H1 (cell line): Measurements from ENCODE around the gene SLC43A3. TPM values are rescaled to one million over a fixed set of nuclear protein-coding genes. Genes with fewer than 3 reads are reported as not detected.

ENCODE experiments used
- CTCF ChIA-PET: fragments of 300-600 bp; sonication (Branson Sonifier 250); formaldehyde crosslinking; loops from one replicate; lab custom pipeline; 2021; ENCODE audit not compliant: partially characterized antibody; lab: Charles Lee
- POLR2A ChIA-PET: fragments of 300-600 bp; sonication (Branson Sonifier 250); formaldehyde crosslinking; loops from one replicate; lab custom pipeline; 2021; ENCODE audit warnings: inconsistent platforms; ENCODE audit not compliant: partially characterized antibody; lab: Charles Lee
- DNase-seq, 2 experiments: peaks; one replicate each; pipeline versions ENCODE4 v3.0.0 to v3.0.0-alpha.2; 2010 to 2022; ENCODE audit warnings: low spot score in 2 of 2, low read depth in 1 of 2, mixed read lengths in 1 of 2
- FAIRE-seq: peaks from 2 replicates; lab custom pipeline; 2011; peaks lifted over from hg19 to GRCh38; lab: Jason Lieb, UNC
- H2AFZ ChIP-seq: 2 replicates; pipeline ENCODE4 v1.8.1; 2012; ENCODE audit warnings: low read length, inconsistent platforms
- H2AK5ac ChIP-seq: 2 replicates; pipeline ENCODE4 v1.6.1; 2013; ENCODE audit warnings: low read depth, low read length
- H2BK120ac ChIP-seq: replicated peaks from 2 replicates; pipeline ENCODE3; 2013; ENCODE audit warnings: low read depth, low read length, inconsistent platforms
- H2BK12ac ChIP-seq: 2 replicates; pipeline ENCODE4 v1.6.1; 2013; ENCODE audit warnings: low read depth, low read length
- H2BK15ac ChIP-seq: 2 replicates; pipeline ENCODE4 v1.6.1; 2013; ENCODE audit warnings: low read length
- H2BK20ac ChIP-seq: 2 replicates; pipeline ENCODE4 v1.6.1; 2013; ENCODE audit warnings: low read length
- H2BK5ac ChIP-seq: 2 replicates; pipeline ENCODE4 v1.6.1; 2013; ENCODE audit warnings: low read depth, low read length
- H3K14ac ChIP-seq: 2 replicates; pipeline ENCODE4 v1.6.1; 2013; ENCODE audit warnings: inconsistent platforms; ENCODE audit not compliant: insufficient read length
- H3K18ac ChIP-seq: 2 replicates; pipeline ENCODE4 v1.6.1; 2013; ENCODE audit warnings: low read length; ENCODE audit errors: extremely low read depth
- H3K23ac ChIP-seq: 2 replicates; pipeline ENCODE4 v1.6.1; 2013; ENCODE audit warnings: inconsistent platforms; ENCODE audit not compliant: insufficient read length
- H3K23me2 ChIP-seq: 2 replicates; pipeline ENCODE4 v1.6.1; 2013; ENCODE audit warnings: low read depth, low read length
- H3K27ac ChIP-seq: 2 replicates; pipeline ENCODE4 v1.6.1; 2011; ENCODE audit warnings: low read depth, low read length, inconsistent platforms
- H3K27me3 ChIP-seq, 4 experiments: replicated peaks in 1 of 4; 1 replicate in 1 of 4; 2 replicates in 3 of 4; pipeline versions ENCODE4 v1.6.1 to v1.8.1; 2011 to 2013; ENCODE audit warnings: low read length in 3 of 4, mild to moderate bottlenecking in 3 of 4, inconsistent platforms in 2 of 4, mixed read lengths in 2 of 4, moderate library complexity in 1 of 4; ENCODE audit not compliant: control insufficient read depth in 3 of 4, insufficient read depth in 3 of 4; ENCODE audit errors: extremely low read depth in 1 of 4
- H3K36me3 ChIP-seq, 4 experiments: 2 replicates each; pipeline versions ENCODE4 v1.6.1 to v1.8.1; 2011 to 2013; ENCODE audit warnings: mild to moderate bottlenecking in 4 of 4, low read length in 3 of 4, moderate library complexity in 2 of 4, control low read depth in 1 of 4, inconsistent platforms in 1 of 4; ENCODE audit not compliant: insufficient read depth in 4 of 4, control insufficient read depth in 2 of 4
- H3K4ac ChIP-seq: replicated peaks from 2 replicates; pipeline ENCODE3; 2013; ENCODE audit warnings: low read length, low read depth, mixed read lengths, inconsistent platforms; ENCODE audit not compliant: insufficient read length
- H3K4me1 ChIP-seq, 4 experiments: replicated peaks in 1 of 4; 1 replicate in 1 of 4; 2 replicates in 3 of 4; pipeline versions ENCODE4 v1.6.1 to v1.8.1; 2011 to 2013; ENCODE audit warnings: low read length in 3 of 4, inconsistent platforms in 2 of 4, mixed read lengths in 1 of 4; ENCODE audit not compliant: insufficient read depth in 4 of 4, control insufficient read depth in 3 of 4
- H3K4me2 ChIP-seq, 2 experiments: 2 replicates each; pipeline versions ENCODE4 v1.6.1 to v1.8.1; 2011 to 2013; ENCODE audit warnings: low read depth in 2 of 2, low read length in 2 of 2, control low read depth in 1 of 2, inconsistent platforms in 1 of 2, mild to moderate bottlenecking in 1 of 2; ENCODE audit not compliant: insufficient read depth in 1 of 2
- H3K4me3 ChIP-seq, 4 experiments: fragments of 200-600, 300-600 bp in 1 of 4; sonication (generic), shearing (Covaris generic), sonication (Bioruptor Twin) in 1 of 4; 2 replicates each; pipeline versions ENCODE4 v1.5.1 to v1.8.1; 2011 to 2016; ENCODE audit warnings: low read length in 4 of 4, low read depth in 3 of 4, control low read depth in 2 of 4, inconsistent platforms in 2 of 4, mild to moderate bottlenecking in 2 of 4, mixed read lengths in 1 of 4, moderate library complexity in 1 of 4; ENCODE audit not compliant: insufficient read depth in 2 of 4; ENCODE audit errors: extremely low read depth in 1 of 4
- H3K56ac ChIP-seq: replicated peaks from 2 replicates; pipeline ENCODE3; 2013; ENCODE audit warnings: low read depth, mild to moderate bottlenecking, mixed read lengths, low read length, inconsistent platforms; ENCODE audit not compliant: insufficient read length
- H3K79me1 ChIP-seq: 2 replicates; pipeline ENCODE4 v1.6.1; 2013; ENCODE audit warnings: low read depth, low read length, control low read depth
- H3K79me2 ChIP-seq, 2 experiments: 2 replicates each; pipeline versions ENCODE4 v1.6.1 to v1.8.1; 2012 to 2013; ENCODE audit warnings: low read length in 2 of 2, mild to moderate bottlenecking in 2 of 2, inconsistent platforms in 1 of 2; ENCODE audit not compliant: insufficient read depth in 2 of 2, control insufficient read depth in 1 of 2
- H3K9ac ChIP-seq, 4 experiments: replicated peaks in 1 of 4; 1 replicate in 1 of 4; 2 replicates in 3 of 4; pipeline versions ENCODE4 v1.6.1 to v1.8.1; 2011 to 2013; ENCODE audit warnings: low read depth in 3 of 4, low read length in 3 of 4, control low read depth in 2 of 4, mild to moderate bottlenecking in 2 of 4, moderate library complexity in 2 of 4, inconsistent platforms in 1 of 4; ENCODE audit errors: extremely low read depth in 1 of 4
- H3K9me3 ChIP-seq, 2 experiments: 2 replicates each; pipeline versions ENCODE4 v1.6.1 to v1.8.1; 2012 to 2013; ENCODE audit warnings: mild to moderate bottlenecking in 2 of 2, moderate library complexity in 2 of 2, control low read depth in 1 of 2, inconsistent platforms in 1 of 2, low read depth in 1 of 2, low read length in 1 of 2, mixed read lengths in 1 of 2; ENCODE audit not compliant: insufficient read depth in 2 of 2
- H4K20me1 ChIP-seq, 2 experiments: replicated peaks in 1 of 2; 2 replicates each; pipeline versions ENCODE3 to v1.8.1; 2011 to 2013; ENCODE audit warnings: inconsistent platforms in 2 of 2, low read length in 2 of 2, mild to moderate bottlenecking in 1 of 2; ENCODE audit not compliant: insufficient read depth in 2 of 2, control insufficient read depth in 1 of 2
- H4K5ac ChIP-seq: 2 replicates; pipeline ENCODE4 v1.6.1; 2013; ENCODE audit warnings: low read length, low read depth, mixed read lengths, inconsistent platforms; ENCODE audit not compliant: insufficient read length
- H4K8ac ChIP-seq: 2 replicates; pipeline ENCODE4 v1.8.0; 2013; ENCODE audit warnings: mild to moderate bottlenecking, moderate library complexity, low read length, inconsistent platforms; ENCODE audit not compliant: insufficient read depth; ENCODE audit errors: extremely low read depth
- H4K91ac ChIP-seq: replicated peaks from 2 replicates; pipeline ENCODE3; 2013; ENCODE audit warnings: low read length, mixed read lengths, inconsistent platforms; ENCODE audit not compliant: insufficient read length
- BRCA1 ChIP-seq: IDR thresholded peaks from 2 replicates; pipeline ENCODE4 v1.6.1; 2012; ENCODE audit warnings: low read depth, low read length, improper control_type of control experiment
- CREB1 ChIP-seq: IDR thresholded peaks from 2 replicates; pipeline ENCODE4 v1.6.1; 2012; ENCODE audit warnings: inconsistent platforms
- CTBP2 ChIP-seq: IDR thresholded peaks from 2 replicates; pipeline ENCODE4 v1.7.0; 2011; ENCODE audit warnings: borderline replicate concordance, mild to moderate bottlenecking, moderate library complexity, mixed read lengths, low read length; ENCODE audit not compliant: insufficient read depth, insufficient read length
- E2F6 ChIP-seq: IDR thresholded peaks from 2 replicates; pipeline ENCODE4 v1.6.1; 2012; ENCODE audit warnings: inconsistent platforms
- FOSL1 ChIP-seq: IDR thresholded peaks from 2 replicates; pipeline ENCODE4 v1.6.1; 2011; ENCODE audit warnings: mild to moderate bottlenecking, low read depth, low read length, moderate library complexity; ENCODE audit not compliant: insufficient read depth
- GTF2F1 ChIP-seq: IDR thresholded peaks from 2 replicates; pipeline ENCODE4 v1.6.1; 2012; ENCODE audit warnings: low read depth, low read length, improper control_type of control experiment, borderline replicate concordance
- KDM1A ChIP-seq: fragments of 200-600, 300-600 bp; sonication (generic); IDR thresholded peaks from 2 replicates; pipeline ENCODE4 v1.7.1; 2016; ENCODE audit warnings: mild to moderate bottlenecking, low read length, borderline replicate concordance
- RAD21 ChIP-seq, 2 experiments: IDR thresholded peaks in 1 of 2; conservative IDR thresholded peaks in 1 of 2; 2 replicates each; pipeline ENCODE4 v1.6.1; 2011; ENCODE audit warnings: low read depth in 2 of 2, low read length in 2 of 2, improper control_type of control experiment in 1 of 2, inconsistent platforms in 1 of 2, mild to moderate bottlenecking in 1 of 2, moderate library complexity in 1 of 2
- RBBP5 ChIP-seq: IDR thresholded peaks from 2 replicates; pipeline ENCODE4 v1.7.1; 2012; ENCODE audit warnings: low read depth, mild to moderate bottlenecking, inconsistent platforms, low read length, moderate library complexity, borderline replicate concordance
- SIN3A ChIP-seq, 2 experiments: IDR thresholded peaks in 1 of 2; conservative IDR thresholded peaks in 1 of 2; 2 replicates each; pipeline ENCODE4 v1.6.1; 2011 to 2012; ENCODE audit warnings: low read length in 2 of 2, improper control_type of control experiment in 1 of 2, low read depth in 1 of 2, mild to moderate bottlenecking in 1 of 2
- SIRT6 ChIP-seq: IDR thresholded peaks from one replicate; pipeline ENCODE4 v1.7.1; 2012; ENCODE audit warnings: low read length, inconsistent platforms
- SP1 ChIP-seq: IDR thresholded peaks from 2 replicates; pipeline ENCODE4 v1.6.1; 2011; ENCODE audit warnings: low read depth, low read length
- SRF ChIP-seq: IDR thresholded peaks from 2 replicates; pipeline ENCODE4 v1.6.1; 2011; ENCODE audit warnings: mild to moderate bottlenecking, low read depth, low read length, moderate library complexity
- TEAD4 ChIP-seq: IDR thresholded peaks from 2 replicates; pipeline ENCODE4 v1.6.1; 2012; ENCODE audit warnings: low read depth, low read length, inconsistent platforms, mixed read lengths
- WGBS, 2 experiments: shearing (Covaris generic) in 1 of 2; methylation state at CpG; one replicate each; pipeline versions ENCODE4 v1.1.6 to v1.1.7; 2013 to 2015; ENCODE audit warnings: low lambda C conversion rate in 2 of 2, mixed read lengths in 2 of 2, inconsistent platforms in 1 of 2, low coverage in 1 of 2, missing lambda C conversion rate in 1 of 2; ENCODE audit not compliant: insufficient replicate concordance in 2 of 2, insufficient coverage in 1 of 2, insufficient read length in 1 of 2; ENCODE audit errors: extremely low coverage in 1 of 2, missing lambda C conversion rate in 1 of 2; 5-methylcytosine and 5-hydroxymethylcytosine counted together
- polyA plus RNA-seq, 7 experiments: library from polyadenylated mRNA; depleted of rRNA in 3 of 7; stranded (reverse) in 5 of 7; unstranded in 2 of 7; fragments of >200 nt in 5 of 7; fragments of 200-250 nt in 2 of 7; gene quantifications; 1 replicate in 5 of 7; 2 replicates in 1 of 7; 4 replicates in 1 of 7; pipeline versions ENCODE4 v1.2.1 to v1.2.3, GENCODE V29; 2011 to 2013; ENCODE audit warnings: missing spikeins in 2 of 7, mixed read lengths in 2 of 7
- total RNA-seq: library from RNA; stranded (reverse); fragmentation: NEBNext Ultra II Directional; extraction: Animal tissue kit (Norgen Biotek cat#: 25700); gene quantifications from 2 replicates; pipeline ENCODE4 v1.2.1, GENCODE V29; 2021

The SLC43A3 gene
- total and polyA plus RNA-seq, 2 of the 8 experiments (the other 6 are each of a cell fraction or from before 2014, with no cell fraction given): 31.8 to 67.8 TPM

- H4K91ac ChIP-seq: no peak overlapping the region
- no peak overlapping the region for H2AFZ ChIP-seq
- ChIA-PET CTCF (interaction anchor here (1.1 to 2.0 kb wide), 4 partner anchors 21 to 110 kb away, joined by 4 to 6 read pairs (median 5); partner anchors contain the start of gene RTN4RL2), POLR2A (interaction anchor here (0.5 to 1.5 kb wide), 3 partner anchors 9 to 225 kb away, joined by 3 read pairs; no protein-coding TSS in a partner anchor)
- H2BK15ac ChIP-seq: no peak overlapping the region
- H4K8ac ChIP-seq: no peak overlapping the region
- H3K79me1 ChIP-seq: no peaks in the 10 kb centered on the region
- WGBS, 2 experiments: 89% methylated on average over 5 of the region's 5 CpGs; no CpG with 5 or more reads in 1 of the 2 experiments
- no peak overlapping the region for H3K27ac ChIP-seq
- no peak overlapping the region for H2BK5ac ChIP-seq
- H3K9ac ChIP-seq: no peak overlapping the region
- H3K14ac ChIP-seq: no peak overlapping the region
- H3K18ac ChIP-seq: no peak overlapping the region
- H3K27me3 ChIP-seq: no peaks in the 10 kb centered on the region; a peak in 2 of 7 replicates
- no peaks in the 10 kb centered on the region for H3K23me2 ChIP-seq
- FAIRE-seq (no peak), DNase-seq (no peak)
- H3K23ac ChIP-seq: no peak overlapping the region
- H2BK120ac ChIP-seq: no peak overlapping the region
- H3K56ac ChIP-seq: no peak overlapping the region
- no peak overlapping the region for H4K5ac ChIP-seq
- H4K20me1 ChIP-seq: no peaks in the 10 kb centered on the region
- H2BK12ac ChIP-seq: no peak overlapping the region
- no peaks in the 10 kb centered on the region for H3K9me3 ChIP-seq
- peaks cover 8 to 17% (median 11%) of the 10 kb centered on the region in 4 experiments for H3K4me1 ChIP-seq
- no peaks in the 10 kb centered on the region for H3K36me3 ChIP-seq
- H3K4ac ChIP-seq: no peak overlapping the region
- no peak overlapping the region for H3K4me2 ChIP-seq
- no peak overlapping the region for H2BK20ac ChIP-seq
- H2AK5ac ChIP-seq: no peak overlapping the region
- H3K4me3 ChIP-seq: no peak overlapping the region
- H3K79me2 ChIP-seq: no peaks in the 10 kb centered on the region
- TF ChIP-seq CTBP2 (no peak), SIN3A (conservative IDR thresholded peaks at IDR 0.05 in 1 of 2, IDR thresholded peaks at IDR 0.05 in 1 of 2; ENCODE audit: low read depth in 1 of 2, low read length in 2 of 2) (no peak), TEAD4 (no peak), CREB1 (no peak), BRCA1 (no peak), FOSL1 (no peak), GTF2F1 (no peak), SIRT6 (no peak), KDM1A (no peak), RBBP5 (no peak), SRF (no peak), SP1 (no peak), E2F6 (no peak), RAD21 (IDR thresholded peaks at IDR 0.05 in 1 of 2, conservative IDR thresholded peaks at IDR 0.05 in 1 of 2; ENCODE audit: low read depth in 2 of 2, low read length in 2 of 2) (no peak)
Observed at GRCh38 chr11:57368845-57369232, 58.1 kb downstream of the SLC43A3 start.
